ENCODE results near the gene BAD.

DNA sequence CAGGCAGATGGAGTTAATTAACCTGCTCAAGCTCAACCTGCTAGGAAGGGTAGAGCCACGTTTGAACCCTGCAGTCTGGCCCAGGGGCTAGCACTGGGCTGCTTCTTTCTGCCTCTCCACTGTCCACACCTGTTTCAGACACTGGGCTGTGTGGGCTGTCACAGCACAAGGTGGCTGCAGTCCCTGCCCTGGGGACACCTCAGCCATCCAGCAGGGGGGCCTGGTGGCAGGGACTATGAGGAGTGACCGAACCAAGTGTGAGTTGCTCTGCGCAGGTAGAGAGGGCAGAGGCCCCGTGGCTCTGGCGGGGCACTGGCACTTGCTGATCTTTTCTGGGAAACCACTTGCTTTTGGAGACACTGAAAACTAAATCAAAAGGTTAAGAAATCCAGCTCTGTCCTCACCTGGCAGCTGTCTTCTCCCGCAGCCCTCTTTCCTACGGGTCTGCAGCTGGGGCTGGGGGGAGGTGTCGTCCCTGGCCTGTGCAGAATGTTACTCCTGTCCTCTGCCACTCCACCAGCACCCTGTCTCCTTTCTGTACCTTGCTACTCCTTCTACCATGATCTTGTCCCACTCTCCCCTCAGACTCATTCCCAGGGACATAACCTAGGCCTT lies 5.8 kb downstream of the BAD start:
- TF ChIP-seq CTCF (IDR thresholded peaks at IDR 0.05), result no peak
- TF ChIP-seq POLR2A (IDR thresholded peaks at IDR 0.05), result no peak

Measured in ovary (tissue), 3 donors.